K562 (cell line): ENCODE measurements around the gene GOLIM4. TPM values are rescaled to one million over a fixed set of nuclear protein-coding genes. Genes with fewer than 3 reads are reported as not detected.

ENCODE experiments used
- ATAC-seq: fragments of 200-7000 bp; cut with Tn5 transposase; 3 replicates; pipeline ENCODE4 v1.9.1; 2020; ENCODE audit warnings: moderate library complexity
- BruUV-seq: library from RNA; stranded (reverse); fragments of 400-500 nt; replicated peaks from 2 replicates; lab custom pipeline; 2021; lab: Mats Ljungman, UMichigan
- CTCF ChIA-PET: fragments of 300-600 bp; formaldehyde crosslinking; extraction: SDS; loops from one replicate; lab custom pipeline; 2021; ENCODE audit warnings: low intra/inter-chr PET ratio; lab: Yijun Ruan, JAX
- POLR2A ChIA-PET: fragments of 300-600, 350-650 bp; sonication (Branson Sonifier 250); formaldehyde crosslinking; extraction: SDS; loops from one replicate; lab custom pipeline; 2021; ENCODE audit warnings: antibody characterized with exemption, inconsistent platforms; lab: Yijun Ruan, JAX
- DNase-seq, 4 experiments: peaks; one replicate each; pipeline versions ENCODE4 v3.0.0 to v3.0.0-alpha.2; 2011 to 2018; ENCODE audit warnings: low spot score in 3 of 4, mixed read lengths in 3 of 4; ENCODE audit errors: extremely low read depth in 1 of 4
- FAIRE-seq: peaks from 2 replicates; lab custom pipeline; 2011; peaks lifted over from hg19 to GRCh38; lab: Jason Lieb, UNC
- H2AFZ ChIP-seq: 2 replicates; pipeline ENCODE4 v1.6.0; 2011; ENCODE audit warnings: low read depth, low read length, control low read depth, inconsistent platforms
- H3K27ac ChIP-seq: fragments of 200-600 bp; 3 replicates; pipeline ENCODE4 v1.8.0; 2011; ENCODE audit warnings: low read depth, mild to moderate bottlenecking, control low read depth, inconsistent platforms, low read length, moderate library complexity, mixed read lengths; ENCODE audit errors: extremely low read depth
- H3K27me3 ChIP-seq, 2 experiments: fragments of 300-600 bp in 1 of 2; 2 replicates in 1 of 2; 3 replicates in 1 of 2; pipeline versions ENCODE4 v1.6.0 to v1.8.0; 2011; ENCODE audit warnings: inconsistent platforms in 2 of 2, low read length in 2 of 2, mild to moderate bottlenecking in 1 of 2, mixed read lengths in 1 of 2, moderate library complexity in 1 of 2; ENCODE audit not compliant: control insufficient read depth in 2 of 2, insufficient read depth in 2 of 2
- H3K36me3 ChIP-seq: fragments of 300-600 bp; 3 replicates; pipeline ENCODE4 v1.8.0; 2011; ENCODE audit warnings: mild to moderate bottlenecking, low read length, inconsistent platforms; ENCODE audit not compliant: control insufficient read depth, insufficient read depth
- H3K4me1 ChIP-seq, 2 experiments: fragments of 200-600 bp in 1 of 2; replicated peaks in 1 of 2; 2 replicates in 1 of 2; 3 replicates in 1 of 2; pipeline versions ENCODE4 v1.5.1 to v1.8.0; 2011; ENCODE audit warnings: inconsistent platforms in 2 of 2, low read length in 2 of 2, mild to moderate bottlenecking in 1 of 2, mixed read lengths in 1 of 2, moderate library complexity in 1 of 2; ENCODE audit not compliant: control insufficient read depth in 2 of 2, insufficient read depth in 2 of 2
- H3K4me2 ChIP-seq: 2 replicates; pipeline ENCODE4 v1.6.1; 2011; ENCODE audit warnings: low read length, control low read depth, inconsistent platforms, mixed read lengths; ENCODE audit not compliant: insufficient read depth
- H3K4me3 ChIP-seq: fragments of 200-600 bp; sonication (generic), shearing (Covaris generic); 2 replicates; pipeline ENCODE4 v1.5.1; 2016; ENCODE audit warnings: control low read depth, inconsistent platforms
- H3K79me2 ChIP-seq: fragments of 200-600 bp; 3 replicates; pipeline ENCODE4 v1.8.0; 2011; ENCODE audit warnings: low read length, inconsistent platforms; ENCODE audit not compliant: control insufficient read depth, insufficient read depth
- H3K9ac ChIP-seq, 2 experiments: 2 replicates each; pipeline versions ENCODE4 v1.6.0 to v1.6.1; 2011; ENCODE audit warnings: low read depth in 2 of 2, low read length in 2 of 2, control low read depth in 1 of 2, inconsistent platforms in 1 of 2, mild to moderate bottlenecking in 1 of 2, mixed read lengths in 1 of 2; ENCODE audit not compliant: insufficient read depth in 1 of 2
- H3K9me1 ChIP-seq: one replicate; pipeline ENCODE4 v1.6.0; 2011; ENCODE audit warnings: inconsistent platforms, mild to moderate bottlenecking, low read length, moderate library complexity; ENCODE audit not compliant: control insufficient read depth, insufficient read depth
- H3K9me3 ChIP-seq: replicated peaks from 2 replicates; pipeline ENCODE4 v1.5.1; 2011; ENCODE audit warnings: low read depth, low read length, inconsistent platforms; ENCODE audit not compliant: control insufficient read depth, insufficient read depth
- H4K20me1 ChIP-seq: replicated peaks from 2 replicates; pipeline ENCODE4 v1.6.1; 2011; ENCODE audit warnings: low read length, inconsistent platforms, mixed read lengths; ENCODE audit not compliant: control insufficient read depth, insufficient read depth
- BHLHE40 ChIP-seq: IDR thresholded peaks from 2 replicates; pipeline ENCODE4 v1.6.1; 2011; ENCODE audit warnings: low read length, improper control_type of control experiment
- CC2D1A ChIP-seq: fragments of 450-650 bp; IDR thresholded peaks from 2 replicates; pipeline ENCODE4 v1.6.1; 2017; ENCODE audit warnings: mild to moderate bottlenecking
- CHD2 ChIP-seq: IDR thresholded peaks from 2 replicates; pipeline ENCODE4 v1.6.1; 2011; ENCODE audit warnings: low read depth, low read length
- HDGF ChIP-seq: fragments of 450-650 bp; IDR thresholded peaks from 2 replicates; pipeline ENCODE4 v1.6.1; 2016
- JUND ChIP-seq, 2 experiments: IDR thresholded peaks; 2 replicates in 1 of 2; 3 replicates in 1 of 2; pipeline ENCODE4 v1.6.1; 2011; ENCODE audit warnings: borderline replicate concordance in 2 of 2, low read depth in 2 of 2, low read length in 2 of 2, improper control_type of control experiment in 1 of 2, missing biosample characterization in 1 of 2, missing genetic modification characterization in 1 of 2, missing genetic modification reagents in 1 of 2
- MTA1 ChIP-seq: fragments of 450-650 bp; IDR thresholded peaks from 2 replicates; pipeline ENCODE4 v1.6.1; 2017; ENCODE audit warnings: borderline replicate concordance
- PHTF2 ChIP-seq: fragments of 250-450 bp; sonication (Bioruptor Pico); IDR thresholded peaks from 2 replicates; pipeline ENCODE4 v1.5.0; 2021; ENCODE audit warnings: mild to moderate bottlenecking
- SPI1 ChIP-seq: IDR thresholded peaks from 2 replicates; pipeline ENCODE4 v1.6.1; 2011; ENCODE audit warnings: low read depth, low read length, control low read depth, borderline replicate concordance
- TCF7 ChIP-seq: sonication (generic); IDR thresholded peaks from 2 replicates; pipeline ENCODE4 v1.6.1; 2016; ENCODE audit warnings: antibody characterized with exemption, borderline replicate concordance
- ZC3H8 ChIP-seq: fragments of 450-650 bp; IDR thresholded peaks from 2 replicates; pipeline ENCODE4 v1.6.1; 2017
- ZNF766 ChIP-seq: fragments of 200-800 bp; sonication (Bioruptor generic); conservative IDR thresholded peaks from 2 replicates; pipeline ENCODE4 v1.6.1; 2016; ENCODE audit warnings: missing genetic modification characterization, missing compliant biosample characterization
- ZSCAN29 ChIP-seq: fragments of 450-650 bp; IDR thresholded peaks from 2 replicates; pipeline ENCODE4 v1.6.1; 2017
- WGBS: fragments of 100-300 bp; shearing (Covaris generic); methylation state at CpG from one replicate; pipeline ENCODE4 v1.1.6; 2016; ENCODE audit warnings: low coverage, mixed read lengths; ENCODE audit not compliant: insufficient coverage; ENCODE audit errors: missing lambda C conversion rate; 5-methylcytosine and 5-hydroxymethylcytosine counted together
- in situ Hi-C: fragments of 300-500 bp; cut with MboI; formaldehyde crosslinking; loops from 4 replicates; pipeline ENCODE4 v1.15.0; 2018; ENCODE audit warnings: inconsistent platforms, mixed read lengths
- intact Hi-C: fragments of 100-400 bp; cut with micrococcal nuclease; formaldehyde crosslinking; loops from 2 replicates; pipeline ENCODE4 v1.14.2; 2022
- polyA plus RNA-seq, 8 experiments: library from polyadenylated mRNA; depleted of rRNA in 4 of 8; stranded (reverse) in 5 of 8; unstranded in 3 of 8; fragments of >200 nt; fragmentation: Nextera tagmentation in 2 of 8; fragmentation: Illumina TruSeq in 1 of 8; extraction: Ambion mirVana in 2 of 8; extraction: Trizol in 1 of 8; gene quantifications; 2 replicates each; pipeline versions ENCODE4 v1.2.1 to v1.2.3, GENCODE V29; 2011 to 2014; ENCODE audit warnings: inconsistent platforms in 1 of 8, missing spikeins in 1 of 8
- total RNA-seq, 7 experiments: library from RNA; depleted of rRNA in 6 of 7; stranded (reverse); fragments of >200 nt in 6 of 7; fragmentation: Illumina TruSeq in 2 of 7; extraction: Trizol in 2 of 7; gene quantifications; 2 replicates each; pipeline versions ENCODE4 v1.2.1 to v1.2.3, GENCODE V29; 2011 to 2021; ENCODE audit warnings: low replicate concordance in 1 of 7

GOLIM4 gene
- total and polyA plus RNA-seq, 9 of the 15 experiments (the other 6 are each of a cell fraction or from before 2014, with no cell fraction given) = 9.3 to 39.4 (median 31.0) TPM

DNA sequence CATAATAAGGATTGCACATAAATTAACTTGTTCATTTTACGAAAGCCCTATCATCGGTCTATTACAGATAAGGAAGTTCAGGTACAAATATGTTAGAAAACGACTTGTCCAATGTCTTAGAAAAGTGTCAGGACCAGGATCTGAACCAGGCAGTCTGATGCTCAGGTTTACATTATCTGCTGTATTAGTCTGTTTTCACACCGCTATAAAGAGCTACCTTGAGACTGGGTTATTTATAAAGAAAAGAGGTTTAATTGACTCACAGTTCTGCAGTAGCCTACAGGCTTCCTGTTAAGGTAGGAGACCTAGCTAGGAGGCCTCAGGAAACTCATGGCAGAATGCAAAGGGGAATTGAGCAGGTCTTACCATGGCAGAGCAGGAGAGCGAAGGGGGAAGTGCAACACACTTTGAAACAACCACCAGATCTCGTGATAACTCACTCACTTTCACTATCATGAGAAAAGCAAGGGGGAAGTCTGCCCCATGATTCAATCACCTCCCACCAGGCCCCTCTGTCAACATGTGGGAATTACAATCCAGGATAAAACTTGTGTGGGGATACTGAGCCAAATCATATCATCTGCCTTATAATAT lies 45.8 kb upstream of the GOLIM4 start:
- intact Hi-C loops (no loop called here), in situ Hi-C loops (no loop called here)
- Histone ChIP-seq H3K79me2 (no peaks in the 10 kb centered on the region), H3K4me3 (no peak overlapping the region), H3K4me2 (peak overlapping the region; percentile 47; the same call in 1 of the 2 replicates), H3K9me3 (no peaks in the 10 kb centered on the region), H3K36me3 (no peaks in the 10 kb centered on the region), H2AFZ (peak overlapping the region; percentile 93), H3K4me1 (peaks cover 4 to 6% of the 10 kb centered on the region in 2 experiments; a peak in 3 of 5 replicates), H3K9me1 (no peaks in the 10 kb centered on the region), H3K27me3 (no peaks in the 10 kb centered on the region), H4K20me1 (no peaks in the 10 kb centered on the region), H3K9ac (peak overlapping the region; percentile 14 to 21; a peak in 2 of 4 replicates), H3K27ac (no peak overlapping the region)
- peak; percentile 42 for FAIRE-seq
- 39% methylated on average over 6 of the region's 6 CpGs for WGBS
- ChIA-PET POLR2A (no interaction called here), CTCF (no interaction called here)
- no peak for DNase-seq
- TF ChIP-seq MTA1 = no peak
- TF ChIP-seq HDGF = no peak
- no peak for TF ChIP-seq PHTF2 (CRISPR knock-in tag)
- TF ChIP-seq CC2D1A = peak; percentile 9; the same call in 1 of the 2 replicates
- TF ChIP-seq ZNF766 (CRISPR knock-in tag) = peak; percentile 71; the same call in 1 of the 2 replicates
- TF ChIP-seq ZSCAN29 = no peak
- TF ChIP-seq TCF7 = no peak
- peak; percentile 85 for TF ChIP-seq SPI1
- TF ChIP-seq ZC3H8 = no peak
- TF ChIP-seq CHD2 = peak; percentile 67
- no peak for TF ChIP-seq BHLHE40
- TF ChIP-seq JUND (IDR thresholded peaks at IDR 0.05; ENCODE audit: borderline replicate concordance, low read depth, low read length) = no peak
- 0 out of 3 replicates have a peak, but pooled peaks have one; percentile 14 for TF ChIP-seq JUND (tag; IDR thresholded peaks at IDR 0.05; ENCODE audit: borderline replicate concordance, low read depth, low read length)
- no TSS peak for BruUV-seq
- peak; percentile 80 for ATAC-seq
